Neural crest cell (in vitro differentiated cells): Measurements from ENCODE around the gene LDHB. TPM values are rescaled to one million over a fixed set of nuclear protein-coding genes. Genes with fewer than 3 reads are reported as not detected.

Experiments used
- DNase-seq: peaks from one replicate; pipeline ENCODE4 v3.0.0; 2021; ENCODE audit warnings: low read depth, mixed read lengths, low spot score
- H3K27ac Mint-ChIP-seq: one replicate; pipeline ENCODE4 v1.8.0; 2021; ENCODE audit warnings: mild to moderate bottlenecking, mixed read lengths; ENCODE audit not compliant: unreplicated experiment
- H3K27me3 Mint-ChIP-seq: 2 replicates; pipeline ENCODE4 v1.8.0; 2021; ENCODE audit warnings: low read depth, mild to moderate bottlenecking, mixed read lengths
- H3K36me3 Mint-ChIP-seq: 2 replicates; pipeline ENCODE4 v1.8.0; 2021; ENCODE audit warnings: low read depth, mild to moderate bottlenecking, mixed read lengths
- H3K4me1 Mint-ChIP-seq: 2 replicates; pipeline ENCODE4 v1.8.0; 2021; ENCODE audit warnings: mixed read lengths
- H3K4me3 Mint-ChIP-seq: one replicate; pipeline ENCODE4 v1.8.0; 2021; ENCODE audit warnings: mild to moderate bottlenecking, mixed read lengths
- H3K9me3 Mint-ChIP-seq: 2 replicates; pipeline ENCODE4 v1.8.0; 2021; ENCODE audit warnings: mixed read lengths
- total RNA-seq: library from RNA; stranded (reverse); gene quantifications from 2 replicates; pipeline ENCODE4 v1.2.1, GENCODE V29; 2021
- TF ChIP-seq, protein P1 (sequence below): fragments of 200-600 bp; sonication (generic); conservative IDR thresholded peaks from 2 replicates; pipeline ENCODE4 v1.5.0; 2021; ENCODE audit warnings: antibody characterized with exemption, mild to moderate bottlenecking

The LDHB gene
- total RNA-seq, 1 donor from 2014 or later: 1,383 TPM

DNA sequence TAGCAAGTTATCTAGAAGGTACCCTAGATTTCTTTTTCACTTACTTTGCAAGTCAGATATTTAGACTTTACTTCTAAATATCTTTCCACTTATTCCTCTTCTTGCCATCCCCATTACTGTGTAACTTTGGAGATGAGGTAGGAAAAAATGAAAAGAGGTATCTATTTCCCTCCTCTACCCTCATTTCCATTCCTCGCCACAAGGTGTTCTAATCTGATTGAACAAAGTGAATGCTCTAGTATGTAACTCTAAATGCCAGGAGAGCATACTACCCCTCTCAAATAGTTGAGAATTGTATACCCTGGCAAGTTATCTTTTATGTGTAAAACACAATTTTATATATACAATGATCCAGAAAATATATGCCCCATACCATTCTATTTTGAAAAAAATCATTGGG is 1.7 kb upstream of the LDHB start:
- H3K4me1 Mint-ChIP-seq: peaks cover 23% of the 10 kb centered on the region
- no peaks in the 10 kb centered on the region for H3K9me3 Mint-ChIP-seq
- TF ChIP-seq, protein P1, sequence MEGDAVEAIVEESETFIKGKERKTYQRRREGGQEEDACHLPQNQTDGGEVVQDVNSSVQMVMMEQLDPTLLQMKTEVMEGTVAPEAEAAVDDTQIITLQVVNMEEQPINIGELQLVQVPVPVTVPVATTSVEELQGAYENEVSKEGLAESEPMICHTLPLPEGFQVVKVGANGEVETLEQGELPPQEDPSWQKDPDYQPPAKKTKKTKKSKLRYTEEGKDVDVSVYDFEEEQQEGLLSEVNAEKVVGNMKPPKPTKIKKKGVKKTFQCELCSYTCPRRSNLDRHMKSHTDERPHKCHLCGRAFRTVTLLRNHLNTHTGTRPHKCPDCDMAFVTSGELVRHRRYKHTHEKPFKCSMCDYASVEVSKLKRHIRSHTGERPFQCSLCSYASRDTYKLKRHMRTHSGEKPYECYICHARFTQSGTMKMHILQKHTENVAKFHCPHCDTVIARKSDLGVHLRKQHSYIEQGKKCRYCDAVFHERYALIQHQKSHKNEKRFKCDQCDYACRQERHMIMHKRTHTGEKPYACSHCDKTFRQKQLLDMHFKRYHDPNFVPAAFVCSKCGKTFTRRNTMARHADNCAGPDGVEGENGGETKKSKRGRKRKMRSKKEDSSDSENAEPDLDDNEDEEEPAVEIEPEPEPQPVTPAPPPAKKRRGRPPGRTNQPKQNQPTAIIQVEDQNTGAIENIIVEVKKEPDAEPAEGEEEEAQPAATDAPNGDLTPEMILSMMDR: peak; percentile 55
- H3K27me3 Mint-ChIP-seq: no peaks in the 10 kb centered on the region
- H3K27ac Mint-ChIP-seq: no peak overlapping the region
- peaks cover 14% of the 10 kb centered on the region for H3K36me3 Mint-ChIP-seq
- no peak for DNase-seq
- peak overlapping the region; percentile 47 for H3K4me3 Mint-ChIP-seq

DNA sequence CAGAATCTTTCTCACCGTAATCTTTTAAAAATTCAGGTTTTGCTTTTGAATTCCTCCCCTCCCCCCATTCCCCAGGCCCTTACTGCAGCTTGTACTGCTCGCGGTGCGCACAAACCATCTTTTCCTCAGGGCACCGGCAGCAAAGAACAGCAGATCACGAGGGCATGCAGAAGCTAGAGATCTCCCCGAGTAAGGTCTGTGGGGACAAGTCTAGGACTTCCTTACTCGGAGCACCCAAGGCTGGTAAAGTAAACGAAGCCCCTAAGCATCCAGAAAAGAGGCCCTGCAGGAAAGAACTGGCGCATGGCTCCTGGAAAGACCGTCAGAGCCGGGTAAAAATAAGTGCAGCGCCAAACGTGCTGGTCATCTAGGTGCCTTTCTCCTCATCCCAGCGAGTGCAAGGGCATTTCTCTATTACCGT is 727 bp downstream of the LDHB start:
- H3K4me1 Mint-ChIP-seq: peaks cover 46% of the 10 kb centered on the region
- peak; percentile 16 for DNase-seq
- no peaks in the 10 kb centered on the region for H3K27me3 Mint-ChIP-seq
- H3K27ac Mint-ChIP-seq: peak overlapping the region; percentile 100
- H3K9me3 Mint-ChIP-seq: no peaks in the 10 kb centered on the region
- peaks cover 19% of the 10 kb centered on the region for H3K36me3 Mint-ChIP-seq
- peak overlapping the region; percentile 97 for H3K4me3 Mint-ChIP-seq
- TF ChIP-seq, protein P1: no peak

DNA sequence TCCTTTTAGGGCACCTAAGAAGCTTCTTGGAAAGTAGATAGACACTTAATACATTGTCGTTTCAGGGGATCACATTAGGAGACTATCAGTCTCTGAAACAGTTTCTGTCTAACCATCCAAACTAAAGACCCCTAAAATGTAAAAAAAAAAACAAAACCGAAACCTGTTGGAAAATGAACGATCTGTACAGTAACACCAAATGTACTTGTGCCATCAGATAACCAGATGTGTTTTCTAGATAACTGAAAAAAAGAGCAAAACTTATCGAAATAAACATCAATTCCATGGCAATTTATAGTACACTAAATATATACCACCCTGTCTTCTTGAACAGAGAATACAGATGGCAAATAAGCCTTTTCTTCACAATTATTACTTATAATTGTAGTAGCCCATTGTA is 2.1 kb downstream of the LDHB start:
- Mint-ChIP-seq H3K9me3 (no peaks in the 10 kb centered on the region), H3K27me3 (no peaks in the 10 kb centered on the region), H3K4me3 (peak overlapping the region; percentile 97), H3K4me1 (peaks cover 59% of the 10 kb centered on the region), H3K27ac (peak overlapping the region; percentile 76), H3K36me3 (peaks cover 29% of the 10 kb centered on the region)
- no peak for DNase-seq
- TF ChIP-seq, protein P1: no peak

DNA sequence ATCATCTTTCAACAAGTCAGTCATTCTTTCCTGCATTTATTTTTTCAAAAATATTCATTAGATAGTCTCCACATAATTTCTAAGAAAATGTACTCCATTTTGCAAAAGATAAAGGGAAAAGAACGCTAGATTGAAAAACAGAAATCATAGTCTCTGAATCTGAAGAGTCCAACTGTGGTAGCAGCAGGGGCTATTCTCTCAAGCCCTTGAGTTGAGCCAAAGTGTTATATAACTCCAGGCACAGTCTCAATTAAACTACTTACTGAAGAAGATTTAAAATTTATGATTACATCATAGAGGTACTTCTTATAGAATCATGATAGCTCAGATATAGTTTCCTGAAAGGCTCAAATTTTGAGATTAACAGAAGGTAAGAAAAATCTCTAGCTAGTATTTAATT is 5.8 kb downstream of the LDHB start:
- Mint-ChIP-seq H3K4me3 (no peak overlapping the region), H3K4me1 (peaks cover 77% of the 10 kb centered on the region), H3K27me3 (no peaks in the 10 kb centered on the region), H3K36me3 (peaks cover 33% of the 10 kb centered on the region), H3K27ac (no peak overlapping the region), H3K9me3 (no peaks in the 10 kb centered on the region)
- DNase-seq: no peak
- TF ChIP-seq, protein P1: no peak

GRCh38 chr12:21650997-21651396 is 6.6 kb downstream of the LDHB start:
- H3K27me3 Mint-ChIP-seq: no peaks in the 10 kb centered on the region
- H3K36me3 Mint-ChIP-seq: peaks cover 33% of the 10 kb centered on the region
- TF ChIP-seq, protein P1: no peak
- peaks cover 76% of the 10 kb centered on the region for H3K4me1 Mint-ChIP-seq
- DNase-seq: no peak
- H3K27ac Mint-ChIP-seq: peak overlapping the region; percentile 38
- no peaks in the 10 kb centered on the region for H3K9me3 Mint-ChIP-seq
- peak overlapping the region; percentile 17 for H3K4me3 Mint-ChIP-seq

DNA sequence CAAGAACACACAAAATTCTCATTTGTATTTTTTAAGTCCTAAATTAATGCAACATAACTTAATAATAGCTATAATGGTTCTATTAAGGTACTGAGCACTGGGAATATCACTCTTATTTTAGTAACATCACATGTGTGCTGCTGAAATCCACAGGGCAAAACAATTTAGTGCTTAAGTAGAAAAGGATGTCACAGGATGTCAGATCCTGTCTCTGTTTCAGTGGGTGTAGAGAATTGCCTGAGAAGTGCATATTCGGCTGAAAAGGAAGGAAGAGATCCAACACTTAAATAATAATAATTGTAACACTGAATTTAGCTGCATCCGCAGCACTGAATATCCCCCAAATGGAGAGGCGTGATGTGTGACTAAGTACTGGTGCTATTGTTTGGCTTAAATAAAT is 8.6 kb downstream of the LDHB start:
- DNase-seq: no peak
- Mint-ChIP-seq H3K36me3 (peaks cover 27% of the 10 kb centered on the region), H3K27ac (no peak overlapping the region), H3K4me1 (peaks cover 68% of the 10 kb centered on the region), H3K27me3 (no peaks in the 10 kb centered on the region), H3K4me3 (no peak overlapping the region), H3K9me3 (no peaks in the 10 kb centered on the region)
- TF ChIP-seq, protein P1: no peak
